Endothelial cell of umbilical vein (primary cell): Measurements from ENCODE around the gene ZC3H12C. TPM values are rescaled to one million over a fixed set of nuclear protein-coding genes. Genes with fewer than 3 reads are reported as not detected.
"Not testable (repeated sequence)": the region's sequence is repeated elsewhere in the genome, so short reads cannot be mapped to it uniquely, and the experiment has no call there.

Experiments used
- BruUV-seq: library from RNA; stranded (reverse); fragments of 400-500 nt; replicated peaks from 2 replicates; lab custom pipeline; 2021; lab: Mats Ljungman, UMichigan
- CTCF ChIA-PET: fragments of 300-600, 350-600 bp; sonication (Branson Sonifier 250); formaldehyde crosslinking; loops from one replicate; lab custom pipeline; 2021; ENCODE audit warnings: antibody characterized with exemption, inconsistent platforms; lab: Charles Lee
- POLR2A ChIA-PET: fragments of 300-600, 350-600 bp; sonication (Branson Sonifier 250); formaldehyde crosslinking; loops from one replicate; lab custom pipeline; 2021; ENCODE audit warnings: antibody characterized with exemption, inconsistent platforms; lab: Charles Lee
- DNase-seq: peaks from one replicate; pipeline ENCODE4 v3.0.0-alpha.2; 2011; ENCODE audit warnings: low read depth, low spot score
- FAIRE-seq: peaks from 2 replicates; lab custom pipeline; 2011; peaks lifted over from hg19 to GRCh38; lab: Jason Lieb, UNC
- H2AFZ ChIP-seq: 2 replicates; pipeline ENCODE4 v1.6.0; 2012; ENCODE audit warnings: low read depth, low read length, control low read depth, inconsistent platforms
- H3K27ac ChIP-seq: 2 replicates; pipeline ENCODE4 v1.5.1; 2011; ENCODE audit warnings: low read depth, mild to moderate bottlenecking, control low read depth, low read length, moderate library complexity; ENCODE audit not compliant: insufficient read depth
- H3K27me3 ChIP-seq, 2 experiments: 2 replicates each; pipeline versions ENCODE4 v1.6.0 to v1.6.1; 2011; ENCODE audit warnings: low read length in 2 of 2, mixed read lengths in 1 of 2; ENCODE audit not compliant: control insufficient read depth in 2 of 2, insufficient read depth in 2 of 2
- H3K36me3 ChIP-seq, 2 experiments: 2 replicates in 1 of 2; 3 replicates in 1 of 2; pipeline ENCODE4 v1.5.1; 2011; ENCODE audit warnings: low read length in 2 of 2, mild to moderate bottlenecking in 1 of 2, moderate library complexity in 1 of 2; ENCODE audit not compliant: control insufficient read depth in 2 of 2, insufficient read depth in 2 of 2; ENCODE audit errors: extremely low read depth in 1 of 2
- H3K4me1 ChIP-seq: 3 replicates; pipeline ENCODE4 v1.5.1; 2011; ENCODE audit warnings: mild to moderate bottlenecking, low read length; ENCODE audit not compliant: control insufficient read depth, insufficient read depth; ENCODE audit errors: extremely low read depth
- H3K4me2 ChIP-seq: 2 replicates; pipeline ENCODE4 v1.6.1; 2011; ENCODE audit warnings: low read length, control low read depth, mixed read lengths; ENCODE audit not compliant: insufficient read depth
- H3K4me3 ChIP-seq, 3 experiments: fragments of 200-600 bp in 1 of 3; sonication (generic), shearing (Covaris generic) in 1 of 3; replicated peaks in 1 of 3; 2 replicates each; pipeline ENCODE4 v1.5.1; 2011 to 2016; ENCODE audit warnings: control low read depth in 3 of 3, low read length in 3 of 3, mild to moderate bottlenecking in 2 of 3, inconsistent platforms in 1 of 3, low read depth in 1 of 3, moderate library complexity in 1 of 3; ENCODE audit not compliant: insufficient read depth in 1 of 3
- H3K79me2 ChIP-seq: 2 replicates; pipeline ENCODE4 v1.6.0; 2012; ENCODE audit warnings: low read length, inconsistent platforms; ENCODE audit not compliant: control insufficient read depth, insufficient read depth
- H3K9ac ChIP-seq: replicated peaks from 2 replicates; pipeline ENCODE3; 2011; ENCODE audit warnings: low read length, control low read depth; ENCODE audit not compliant: insufficient read depth; ENCODE audit errors: extremely low read depth
- H3K9me1 ChIP-seq: replicated peaks from 3 replicates; pipeline ENCODE4 v1.6.0; 2011; ENCODE audit warnings: mild to moderate bottlenecking, low read length; ENCODE audit not compliant: control insufficient read depth, insufficient read depth; ENCODE audit errors: extremely low read depth
- H3K9me3 ChIP-seq: replicated peaks from 2 replicates; pipeline ENCODE4 v1.5.1; 2012; ENCODE audit warnings: low read length, inconsistent platforms; ENCODE audit not compliant: control insufficient read depth, insufficient read depth
- H4K20me1 ChIP-seq: replicated peaks from 2 replicates; pipeline ENCODE3; 2011; ENCODE audit warnings: mild to moderate bottlenecking, low read length; ENCODE audit not compliant: control insufficient read depth, insufficient read depth; ENCODE audit errors: extremely low read depth
- JUN ChIP-seq: IDR thresholded peaks from 2 replicates; pipeline ENCODE4 v1.6.1; 2011; ENCODE audit warnings: borderline replicate concordance, low read depth; ENCODE audit not compliant: insufficient read length, insufficient read depth
- POLR2A ChIP-seq: IDR thresholded peaks from 2 replicates; pipeline ENCODE4 v1.6.1; 2012; ENCODE audit warnings: low read depth, mild to moderate bottlenecking, control low read depth, low read length
- POLR2AphosphoS5 ChIP-seq: IDR thresholded peaks from 2 replicates; pipeline ENCODE4 v1.6.1; 2012; ENCODE audit warnings: low read depth, mild to moderate bottlenecking, control low read depth, low read length, moderate library complexity; ENCODE audit not compliant: insufficient read depth
- dilution Hi-C: fragments of 300-500 bp; cut with MboI; formaldehyde crosslinking; loops from one replicate; pipeline ENCODE4 v1.15.0; 2019; ENCODE audit warnings: low sequenced_read_pairs; ENCODE audit not compliant: extremely low pct_ligation_motif_present
- intact Hi-C: fragments of 100-400 bp; cut with micrococcal nuclease; formaldehyde crosslinking; loops from one replicate; pipeline ENCODE4 v1.10.0; 2022
- polyA plus RNA-seq, 4 experiments: library from polyadenylated mRNA; depleted of rRNA in 3 of 4; stranded (reverse) in 3 of 4; unstranded in 1 of 4; fragments of >200 nt; gene quantifications; 2 replicates each; pipeline versions ENCODE4 v1.2.1 to v1.2.3, GENCODE V29; 2011 to 2012; ENCODE audit warnings: missing spikeins in 1 of 4
- total RNA-seq: library from RNA; stranded (reverse); gene quantifications from 2 replicates; pipeline ENCODE4 v1.2.3, GENCODE V29; 2021

The ZC3H12C gene
- total and polyA plus RNA-seq, 2 donors (not counting 3 experiments of a cell fraction or from before 2014, with no cell fraction given) = 5.5 to 14.7 TPM

- CTCF ChIA-PET = interaction anchor here (1.3 kb wide), 1 partner anchor 161 kb away, joined by 3 read pairs; no protein-coding TSS in a partner anchor
- BruUV-seq = no TSS peak
- intact Hi-C loops = no loop called here
These were observed 113.9 kb downstream of the ZC3H12C start for GRCh38 chr11:110207123-110207522.

GRCh38 chr11:110208678-110209312, 115.6 kb downstream of the ZC3H12C start:
- BruUV-seq, H3K27me3 ChIP-seq, H3K4me2 ChIP-seq, H3K27ac ChIP-seq, H3K4me1 ChIP-seq, POLR2A ChIA-PET, H3K4me3 ChIP-seq, H3K9me1 ChIP-seq, H3K79me2 ChIP-seq, H2AFZ ChIP-seq, dilution Hi-C loops, H4K20me1 ChIP-seq, intact Hi-C loops, FAIRE-seq, H3K36me3 ChIP-seq, H3K9me3 ChIP-seq, H3K9ac ChIP-seq, DNase-seq: not testable (repeated sequence)
- CTCF ChIA-PET = interaction anchor here (0.6 to 1.0 kb wide), 2 partner anchors 44 to 1340 kb away, joined by 3 read pairs; no protein-coding TSS in a partner anchor

More at GRCh38 chr11:110207123-110207522, 113.9 kb downstream of the ZC3H12C start:
- H3K4me1 ChIP-seq = no peaks in the 10 kb centered on the region
- DNase-seq (no peak), FAIRE-seq (no peak)
- H3K4me3 ChIP-seq = no peak overlapping the region
- no peaks in the 10 kb centered on the region for H3K9me3 ChIP-seq
- H3K79me2 ChIP-seq = no peaks in the 10 kb centered on the region
- H3K27me3 ChIP-seq = no peaks in the 10 kb centered on the region
- H3K4me2 ChIP-seq = no peak overlapping the region
- no peaks in the 10 kb centered on the region for H3K9me1 ChIP-seq
- TF ChIP-seq POLR2AphosphoS5 = no peak
- no peak for TF ChIP-seq POLR2A
- no peak for TF ChIP-seq JUN
- no peak overlapping the region for H3K9ac ChIP-seq
- no peak overlapping the region for H2AFZ ChIP-seq
- dilution Hi-C loops = no loop called here
- no peak overlapping the region for H3K27ac ChIP-seq
- no peaks in the 10 kb centered on the region for H4K20me1 ChIP-seq
- H3K36me3 ChIP-seq = no peaks in the 10 kb centered on the region
- POLR2A ChIA-PET = no interaction called here

GRCh38 chr11:110209313-110209694, 116.1 kb downstream of the ZC3H12C start:
- H3K79me2 ChIP-seq, BruUV-seq, H3K27ac ChIP-seq, H3K9ac ChIP-seq, intact Hi-C loops, H3K4me1 ChIP-seq, H3K27me3 ChIP-seq, H3K4me3 ChIP-seq, H3K36me3 ChIP-seq, DNase-seq, H4K20me1 ChIP-seq, H3K9me1 ChIP-seq, FAIRE-seq, POLR2A ChIA-PET, H3K4me2 ChIP-seq, dilution Hi-C loops, H2AFZ ChIP-seq, H3K9me3 ChIP-seq: not testable (repeated sequence)
- CTCF ChIA-PET = interaction anchor here (0.6 to 1.0 kb wide), 2 partner anchors 44 to 1340 kb away, joined by 3 read pairs; no protein-coding TSS in a partner anchor
